ENCODE data around the gene DLEC1. TPM values are rescaled to one million over a fixed set of nuclear protein-coding genes. Genes with fewer than 3 reads are reported as not detected.

DLEC1 gene
- total RNA-seq, 1 experiment from 2014 or later, result not detected

DNA sequence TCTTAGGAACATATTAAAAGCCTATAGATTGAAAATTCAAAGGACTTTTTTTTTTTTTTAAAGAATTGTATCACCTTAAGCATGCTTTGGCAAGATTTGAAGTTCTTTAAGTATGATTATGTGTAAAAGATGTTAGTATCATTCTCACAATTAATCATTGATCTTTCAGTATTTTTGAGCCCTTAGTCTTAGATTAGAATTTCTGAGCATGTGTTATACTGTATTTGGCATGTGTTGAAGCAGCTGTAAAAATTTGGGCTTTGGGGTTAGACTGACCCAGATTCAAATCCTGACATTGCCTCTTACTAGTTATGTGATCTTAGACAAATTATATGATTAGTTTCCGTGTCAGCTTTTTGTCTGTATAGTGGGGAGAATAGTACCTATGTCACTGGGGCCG is 132.6 kb downstream of the DLEC1 start:
- DNase-seq (ENCODE audit: low read depth in 1 of 2, low spot score in 2 of 2), result no peak
- no peak overlapping the region for H3K27ac ChIP-seq

More for the DNA sequence above, 132.6 kb downstream of the DLEC1 start:
- H3K36me3 ChIP-seq, result no peaks in the 10 kb centered on the region; the same call in 1 of the 2 replicates
- peaks cover 72% of the 10 kb centered on the region for H3K4me1 ChIP-seq (replicated peaks)
- no peaks in the 10 kb centered on the region for H3K9me3 ChIP-seq (replicated peaks)
- no peaks in the 10 kb centered on the region for H3K27me3 ChIP-seq (replicated peaks)
- H3K4me3 ChIP-seq, result no peak overlapping the region

Other genes starting within 250 kb of the DLEC1 start
- gene CTDSPL, start 177.3 kb upstream of the DLEC1 start, total RNA-seq (2014; rRNA removed; shearing (Covaris generic)), result 27.4 and 42.4 TPM in 2 replicates
- gene VILL, start 48.4 kb upstream of the DLEC1 start, total RNA-seq (2014; rRNA removed; shearing (Covaris generic)), result 0.13 and 0.16 TPM in 2 replicates
- 2.9 and 4.8 TPM in 2 replicates for gene PLCD1, start 9.6 kb upstream of the DLEC1 start, total RNA-seq (2014; rRNA removed; shearing (Covaris generic))
- gene ACAA1, start 97.9 kb downstream of the DLEC1 start, total RNA-seq (2014; rRNA removed; shearing (Covaris generic)), result 10.0 and 16.3 TPM in 2 replicates
- gene MYD88, start 99.5 kb downstream of the DLEC1 start, total RNA-seq (2014; rRNA removed; shearing (Covaris generic)), result 4.4 and 5.2 TPM in 2 replicates
- 30.1 and 37.3 TPM in 2 replicates for gene OXSR1, start 126.3 kb downstream of the DLEC1 start, total RNA-seq (2014; rRNA removed; shearing (Covaris generic))
- gene SLC22A13, start 226.6 kb downstream of the DLEC1 start, total RNA-seq (2014; rRNA removed; shearing (Covaris generic)), result not detected in 2 replicates
- not detected in 2 replicates for gene SLC22A14, start 243.1 kb downstream of the DLEC1 start, total RNA-seq (2014; rRNA removed; shearing (Covaris generic))